Suprapubic skin (tissue), 4 donors: ENCODE data around the gene PPP1R27. TPM values are rescaled to one million over a fixed set of nuclear protein-coding genes. Genes with fewer than 3 reads are reported as not detected.

Experiments used
- DNase-seq, 2 donors: peaks; one replicate each; pipeline ENCODE4 v3.0.0-alpha.2; 2019; ENCODE audit warnings: low spot score in 2 of 2
- H3K27ac ChIP-seq: fragments of 200-600 bp; sonication (generic); one replicate; pipeline ENCODE4 v1.5.1; 2019
- H3K27me3 ChIP-seq: fragments of 200-600 bp; sonication (generic); one replicate; pipeline ENCODE4 v1.5.1; 2019
- H3K36me3 ChIP-seq: fragments of 200-600 bp; sonication (generic); one replicate; pipeline ENCODE4 v1.5.1; 2019
- H3K4me1 ChIP-seq: fragments of 200-600 bp; sonication (generic); one replicate; pipeline ENCODE4 v1.5.1; 2019
- H3K4me3 ChIP-seq: fragments of 200-600 bp; sonication (generic); one replicate; pipeline ENCODE4 v1.5.1; 2019; ENCODE audit warnings: mild to moderate bottlenecking
- H3K9me3 ChIP-seq: fragments of 200-600 bp; sonication (generic); one replicate; pipeline ENCODE4 v1.5.1; 2019
- CTCF ChIP-seq, 2 donors: fragments of 200-600 bp in 1 of 2; fragments of 450-650 bp in 1 of 2; sonication (generic) in 1 of 2; IDR thresholded peaks; one replicate each; pipeline ENCODE4 v1.5.1; 2016 to 2019; ENCODE audit warnings: antibody characterized with exemption in 2 of 2, mild to moderate bottlenecking in 1 of 2, moderate library complexity in 1 of 2
- EP300 ChIP-seq: sonication (generic); formaldehyde crosslinking; IDR thresholded peaks from one replicate; pipeline ENCODE4 v1.6.1; 2017; ENCODE audit warnings: antibody characterized with exemption
- POLR2A ChIP-seq, 2 donors: fragments of 450-650 bp; IDR thresholded peaks; one replicate each; pipeline ENCODE4 v1.6.1; 2017; ENCODE audit warnings: antibody characterized with exemption in 2 of 2, mild to moderate bottlenecking in 2 of 2, moderate library complexity in 2 of 2
- POLR2AphosphoS5 ChIP-seq, 3 donors: sonication (generic); formaldehyde crosslinking; IDR thresholded peaks; one replicate each; pipeline ENCODE4 v1.6.1; 2017; ENCODE audit warnings: antibody characterized with exemption in 3 of 3
- WGBS: methylation state at CpG from one replicate; pipeline ENCODE4 v1.1.5; 2018; 5-methylcytosine and 5-hydroxymethylcytosine counted together
- total RNA-seq, 4 donors: library from RNA; depleted of rRNA; stranded (reverse); fragments of >200 nt; gene quantifications; one replicate each; pipeline ENCODE4 v1.1.0, GENCODE V29; 2016

Gene PPP1R27
- total RNA-seq, 4 donors from 2014 or later, result 1.3 TPM; not detected in 3

- Histone ChIP-seq H3K4me1 (peaks cover 77% of the 10 kb centered on the region), H3K4me3 (peak overlapping the region; percentile 92)
Measured at GRCh38 chr17:81858170-81858966, 23.5 kb upstream of the PPP1R27 start.

GRCh38 chr17:81854974-81855774, 20.3 kb upstream of the PPP1R27 start:
- Histone ChIP-seq H3K27me3 (no peaks in the 10 kb centered on the region), H3K4me1 (peaks cover 59% of the 10 kb centered on the region), H3K4me3 (no peak overlapping the region), H3K27ac (peak overlapping the region; percentile 79), H3K36me3 (peaks cover 67% of the 10 kb centered on the region), H3K9me3 (no peaks in the 10 kb centered on the region)
- WGBS, result 36% methylated on average over 18 of the region's 29 CpGs
- TF ChIP-seq CTCF (IDR thresholded peaks at IDR 0.05) (peak in 1 of 2 donors; percentile 13), POLR2AphosphoS5 (IDR thresholded peaks at IDR 0.05) (no peak), EP300 (no peak), POLR2A (IDR thresholded peaks at IDR 0.05) (no peak)
- DNase-seq, result no peak

More at GRCh38 chr17:81858170-81858966, 23.5 kb upstream of the PPP1R27 start:
- no peak for DNase-seq
- no peak for TF ChIP-seq POLR2AphosphoS5 (IDR thresholded peaks at IDR 0.05)
- TF ChIP-seq EP300, result no peak
- TF ChIP-seq CTCF (IDR thresholded peaks at IDR 0.05), result no peak
- no peak for TF ChIP-seq POLR2A (IDR thresholded peaks at IDR 0.05)
- WGBS, result 81% methylated on average over 21 of the region's 30 CpGs
- Histone ChIP-seq H3K9me3 (no peaks in the 10 kb centered on the region), H3K27me3 (no peaks in the 10 kb centered on the region), H3K27ac (peak overlapping the region; percentile 95), H3K36me3 (peaks cover 35% of the 10 kb centered on the region)

- Histone ChIP-seq H3K4me1 (peaks cover 33% of the 10 kb centered on the region), H3K27me3 (no peaks in the 10 kb centered on the region), H3K4me3 (no peak overlapping the region), H3K27ac (no peak overlapping the region), H3K9me3 (no peaks in the 10 kb centered on the region), H3K36me3 (peaks cover 85% of the 10 kb centered on the region)
- WGBS, result 100% methylated on average over 3 of the region's 12 CpGs
- DNase-seq, result no peak
- TF ChIP-seq POLR2A (IDR thresholded peaks at IDR 0.05) (no peak), CTCF (IDR thresholded peaks at IDR 0.05) (no peak), EP300 (no peak), POLR2AphosphoS5 (IDR thresholded peaks at IDR 0.05) (no peak)
Measured at GRCh38 chr17:81852237-81852636, 17.4 kb upstream of the PPP1R27 start.

- DNase-seq, result no peak
- no peak overlapping the region for H3K4me3 ChIP-seq
- peaks cover 25% of the 10 kb centered on the region for H3K4me1 ChIP-seq
- no peaks in the 10 kb centered on the region for H3K9me3 ChIP-seq
- H3K36me3 ChIP-seq, result peaks cover 93% of the 10 kb centered on the region
- no peaks in the 10 kb centered on the region for H3K27me3 ChIP-seq
- no peak for TF ChIP-seq EP300
- no peak for TF ChIP-seq CTCF (IDR thresholded peaks at IDR 0.05)
- H3K27ac ChIP-seq, result no peak overlapping the region
- 83% methylated on average over 4 of the region's 16 CpGs for WGBS
Measured at GRCh38 chr17:81851423-81851822, 16.6 kb upstream of the PPP1R27 start.

GRCh38 chr17:81849457-81849856, 14.6 kb upstream of the PPP1R27 start:
- WGBS, result 90% methylated on average over 12 of the region's 12 CpGs

More at GRCh38 chr17:81849457-81849856, 14.6 kb upstream of the PPP1R27 start:
- peaks cover 6% of the 10 kb centered on the region for H3K4me1 ChIP-seq
- H3K27ac ChIP-seq, result no peak overlapping the region
- H3K4me3 ChIP-seq, result no peak overlapping the region
- H3K36me3 ChIP-seq, result peaks cover 99% of the 10 kb centered on the region
- H3K9me3 ChIP-seq, result no peaks in the 10 kb centered on the region
- H3K27me3 ChIP-seq, result no peaks in the 10 kb centered on the region
- no peak for TF ChIP-seq POLR2A (IDR thresholded peaks at IDR 0.05)
- TF ChIP-seq POLR2AphosphoS5 (IDR thresholded peaks at IDR 0.05), result no peak
- TF ChIP-seq CTCF (IDR thresholded peaks at IDR 0.05), result no peak
- TF ChIP-seq EP300, result no peak
- no peak for DNase-seq
